IMR-90 (cell line): ENCODE data around the gene TAF10. TPM values are rescaled to one million over a fixed set of nuclear protein-coding genes. Genes with fewer than 3 reads are reported as not detected.
A peak's percentile ranks its signal among the peaks of the same experiment; 100 is the strongest.

Experiments used
- ATAC-seq: fragments of 200-7000 bp; cut with Tn5 transposase; 2 replicates; pipeline ENCODE4 v1.9.1; 2020; ENCODE audit warnings: low read depth, mild to moderate bottlenecking, moderate library complexity
- BruUV-seq: library from RNA; stranded (reverse); fragments of 400-500 nt; replicated peaks from 2 replicates; lab custom pipeline; 2021; lab: Mats Ljungman, UMichigan
- CTCF ChIA-PET: fragments of 300-600 bp; formaldehyde crosslinking; extraction: SDS; loops from one replicate; lab custom pipeline; 2021; ENCODE audit warnings: antibody characterized with exemption; lab: Yijun Ruan, JAX
- POLR2A ChIA-PET: fragments of 300-600 bp; sonication (Branson Sonifier 250); formaldehyde crosslinking; loops from one replicate; lab custom pipeline; 2022; ENCODE audit warnings: antibody characterized with exemption; ENCODE audit not compliant: unreplicated experiment; lab: Charles Lee
- DNase-seq: peaks from one replicate; pipeline ENCODE4 v3.0.0; 2013
- H2AFZ ChIP-seq: replicated peaks from 2 replicates; pipeline ENCODE3; 2013; ENCODE audit warnings: low read length, mild to moderate bottlenecking; ENCODE audit not compliant: poor library complexity
- H2AK5ac ChIP-seq: 2 replicates; pipeline ENCODE4 v1.6.1; 2013; ENCODE audit warnings: low read depth, low read length, inconsistent platforms
- H2AK9ac ChIP-seq: replicated peaks from 2 replicates; pipeline ENCODE3; 2013; ENCODE audit warnings: mild to moderate bottlenecking, low read depth, low read length, moderate library complexity; ENCODE audit not compliant: poor library complexity
- H2BK120ac ChIP-seq: 2 replicates; pipeline ENCODE4 v1.6.1; 2013; ENCODE audit warnings: low read depth, low read length, inconsistent platforms
- H2BK15ac ChIP-seq: 3 replicates; pipeline ENCODE4 v1.6.1; 2013; ENCODE audit warnings: low read depth, low read length, inconsistent platforms
- H2BK20ac ChIP-seq: 2 replicates; pipeline ENCODE4 v1.6.1; 2013; ENCODE audit warnings: low read depth, mild to moderate bottlenecking, inconsistent platforms, low read length, moderate library complexity
- H2BK5ac ChIP-seq: 2 replicates; pipeline ENCODE4 v1.6.1; 2013; ENCODE audit warnings: mild to moderate bottlenecking, low read depth, low read length, inconsistent platforms; ENCODE audit not compliant: poor library complexity, severe bottlenecking
- H3K14ac ChIP-seq: replicated peaks from 2 replicates; pipeline ENCODE4 v1.6.1; 2013; ENCODE audit warnings: low read depth, low read length, inconsistent platforms
- H3K18ac ChIP-seq: 2 replicates; pipeline ENCODE4 v1.6.1; 2013; ENCODE audit warnings: low read depth, low read length, control low read depth
- H3K23ac ChIP-seq: 2 replicates; pipeline ENCODE4 v1.6.1; 2013; ENCODE audit warnings: low read depth, low read length, inconsistent platforms
- H3K27ac ChIP-seq: 2 replicates; pipeline ENCODE4 v1.5.1; 2013; ENCODE audit warnings: mild to moderate bottlenecking, control low read depth, low read length; ENCODE audit not compliant: insufficient read depth
- H3K27me3 ChIP-seq: 2 replicates; pipeline ENCODE4 v1.6.1; 2013; ENCODE audit warnings: low read length; ENCODE audit not compliant: control insufficient read depth, insufficient read depth
- H3K36me3 ChIP-seq: 2 replicates; pipeline ENCODE4 v1.6.1; 2013; ENCODE audit warnings: low read length, mixed read lengths; ENCODE audit not compliant: control insufficient read depth, insufficient read depth
- H3K4ac ChIP-seq: 2 replicates; pipeline ENCODE4 v1.6.1; 2013; ENCODE audit warnings: low read depth, low read length, inconsistent platforms
- H3K4me1 ChIP-seq: 2 replicates; pipeline ENCODE4 v1.6.1; 2013; ENCODE audit warnings: low read length, mixed read lengths; ENCODE audit not compliant: control insufficient read depth, insufficient read depth
- H3K4me2 ChIP-seq: 2 replicates; pipeline ENCODE4 v1.6.1; 2013; ENCODE audit warnings: low read depth, mild to moderate bottlenecking, control low read depth, low read length, moderate library complexity
- H3K4me3 ChIP-seq: 2 replicates; pipeline ENCODE4 v1.5.1; 2013; ENCODE audit warnings: low read depth, mild to moderate bottlenecking, control low read depth, low read length, moderate library complexity; ENCODE audit not compliant: insufficient read depth
- H3K56ac ChIP-seq: 2 replicates; pipeline ENCODE4 v1.6.1; 2013; ENCODE audit warnings: low read length, inconsistent platforms; ENCODE audit not compliant: insufficient read depth; ENCODE audit errors: extremely low read depth
- H3K79me1 ChIP-seq, 2 experiments: 2 replicates each; pipeline ENCODE4 v1.6.1; 2013; ENCODE audit warnings: low read length in 2 of 2, inconsistent platforms in 1 of 2, low read depth in 1 of 2
- H3K9ac ChIP-seq: 2 replicates; pipeline ENCODE4 v1.6.1; 2013; ENCODE audit warnings: low read depth, low read length, control low read depth
- H3K9me1 ChIP-seq: 2 replicates; pipeline ENCODE4 v1.6.1; 2013; ENCODE audit warnings: low read length, inconsistent platforms; ENCODE audit not compliant: insufficient read depth
- H3K9me3 ChIP-seq: 2 replicates; pipeline ENCODE4 v1.6.1; 2013; ENCODE audit warnings: low read length; ENCODE audit not compliant: control insufficient read depth, insufficient read depth
- H4K20me1 ChIP-seq: 2 replicates; pipeline ENCODE4 v1.6.1; 2013; ENCODE audit warnings: low read length, inconsistent platforms; ENCODE audit not compliant: insufficient read depth
- H4K5ac ChIP-seq: 2 replicates; pipeline ENCODE4 v1.6.1; 2013; ENCODE audit warnings: mild to moderate bottlenecking, low read depth, low read length, control low read depth
- H4K8ac ChIP-seq, 2 experiments: 2 replicates each; pipeline ENCODE4 v1.6.1; 2013; ENCODE audit warnings: low read depth in 2 of 2, low read length in 2 of 2, control low read depth in 1 of 2, inconsistent platforms in 1 of 2
- H4K91ac ChIP-seq: 2 replicates; pipeline ENCODE4 v1.6.1; 2013; ENCODE audit warnings: low read depth, low read length, inconsistent platforms; ENCODE audit not compliant: insufficient read depth
- BHLHE40 ChIP-seq: fragments of 150-350 bp; IDR thresholded peaks from 2 replicates; pipeline ENCODE4 v1.6.1; 2016; ENCODE audit warnings: mild to moderate bottlenecking, low read depth, low read length
- MAZ ChIP-seq: IDR thresholded peaks from 2 replicates; pipeline ENCODE4 v1.6.1; 2012; ENCODE audit warnings: low read depth, mild to moderate bottlenecking, low read length, improper control_type of control experiment, moderate library complexity, borderline replicate concordance
- MXI1 ChIP-seq: IDR thresholded peaks from 2 replicates; pipeline ENCODE4 v1.6.1; 2012; ENCODE audit warnings: low read depth, mild to moderate bottlenecking, low read length, moderate library complexity, borderline replicate concordance
- NFE2L2 ChIP-seq: fragments of 150-350 bp; IDR thresholded peaks from 2 replicates; pipeline ENCODE4 v1.6.1; 2016; ENCODE audit warnings: low read depth, mild to moderate bottlenecking, low read length
- RAD21 ChIP-seq: IDR thresholded peaks from 2 replicates; pipeline ENCODE4 v1.6.1; 2012; ENCODE audit warnings: low read length, improper control_type of control experiment
- RCOR1 ChIP-seq: IDR thresholded peaks from 2 replicates; pipeline ENCODE4 v1.6.1; 2012; ENCODE audit warnings: mild to moderate bottlenecking, low read length, improper control_type of control experiment; ENCODE audit not compliant: insufficient replicate concordance
- RFX5 ChIP-seq: IDR thresholded peaks from 2 replicates; pipeline ENCODE4 v1.8.0; 2012; ENCODE audit warnings: low read depth, mild to moderate bottlenecking, low read length, moderate library complexity
- SMC3 ChIP-seq: fragments of 150-350 bp; IDR thresholded peaks from 2 replicates; pipeline ENCODE4 v1.6.1; 2016; ENCODE audit warnings: low read depth, mild to moderate bottlenecking, antibody characterized with exemption, low read length, moderate library complexity
- WGBS, 2 experiments: methylation state at CpG; one replicate each; pipeline versions ENCODE4 v1.1.5 to v1.1.7; 2013; ENCODE audit warnings: missing lambda C conversion rate in 2 of 2; ENCODE audit not compliant: insufficient read length in 1 of 2; ENCODE audit errors: extremely low coverage in 2 of 2; 5-methylcytosine and 5-hydroxymethylcytosine counted together
- dilution Hi-C: fragments of 300-500 bp; cut with HindIII; formaldehyde crosslinking; loops from one replicate; pipeline ENCODE4 v1.14.3; 2018; ENCODE audit warnings: low sequenced_read_pairs; ENCODE audit not compliant: unreplicated experiment
- in situ Hi-C: fragments of 300-500 bp; cut with MboI; formaldehyde crosslinking; loops from 3 replicates; pipeline ENCODE4 v1.14.3; 2019; ENCODE audit warnings: low sequenced_read_pairs, inconsistent platforms, mixed read lengths
- intact Hi-C: fragments of 100-400 bp; cut with micrococcal nuclease; formaldehyde crosslinking; loops from 2 replicates; pipeline ENCODE4 v1.10.0; 2022
- polyA plus RNA-seq, 3 experiments: library from polyadenylated mRNA; depleted of rRNA; stranded (reverse); fragments of >200 nt; gene quantifications; 2 replicates each; pipeline ENCODE4 v1.2.3, GENCODE V29; 2012; ENCODE audit warnings: low replicate concordance in 1 of 3
- total RNA-seq: library from RNA; depleted of rRNA; stranded (reverse); fragments of >200 nt; gene quantifications from 2 replicates; pipeline ENCODE4 v1.2.3, GENCODE V29; 2012
- TF ChIP-seq, protein P1 (sequence below): fragments of 150-350 bp; IDR thresholded peaks from 2 replicates; pipeline ENCODE4 v1.6.1; 2017; ENCODE audit warnings: mild to moderate bottlenecking, antibody characterized with exemption, low read length, low read depth
- TF ChIP-seq, protein P2 (sequence below): fragments of 150-350 bp; IDR thresholded peaks from 2 replicates; pipeline ENCODE4 v1.6.1; 2016; ENCODE audit warnings: low read depth, mild to moderate bottlenecking, low read length, moderate library complexity, borderline replicate concordance

The TAF10 gene
- total and polyA plus RNA-seq, 2 of the 4 experiments (the other 2 are of a cell fraction), result 18.6 to 132 TPM

DNA sequence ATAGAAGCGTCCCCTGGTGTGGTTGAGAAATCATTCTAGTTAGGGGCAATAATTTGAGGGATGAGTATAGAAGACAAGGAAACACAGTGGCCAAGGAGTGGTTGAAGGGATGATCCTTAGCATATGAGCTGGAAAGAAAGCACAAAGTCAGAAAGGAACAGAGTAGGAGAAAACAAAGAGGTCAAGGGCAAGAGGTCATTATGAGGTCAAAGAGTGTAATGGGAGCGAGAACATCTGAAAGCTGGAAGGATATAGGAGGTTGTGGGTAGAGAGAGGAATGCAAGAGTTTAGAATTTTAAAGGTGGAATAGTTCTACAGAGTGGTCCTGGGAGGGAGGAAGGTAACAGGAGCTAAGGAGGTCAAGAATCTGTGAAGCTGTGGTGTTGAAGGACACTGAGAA lies 41.6 kb upstream of the TAF10 start:
- ATAC-seq, result no peak
- Histone ChIP-seq H4K20me1 (0 out of 2 replicates have a peak, but pooled peaks cover 3% of the 10 kb centered on the region), H3K79me1 (peaks cover 3 to 21% of the 10 kb centered on the region in 2 experiments; a peak in 2 of 4 replicates), H2AK9ac (no peak overlapping the region), H3K9me1 (peaks cover 17% of the 10 kb centered on the region), H3K9me3 (no peaks in the 10 kb centered on the region), H3K27ac (no peak overlapping the region), H2BK15ac (no peak overlapping the region), H3K9ac (no peak overlapping the region), H3K4me3 (no peak overlapping the region), H3K4ac (no peak overlapping the region), H3K23ac (0 out of 2 replicates have a peak overlapping the region, but pooled peaks have one; percentile 60), H2AFZ (no peak overlapping the region), H2BK5ac (no peak overlapping the region), H3K18ac (no peak overlapping the region), H3K4me1 (peaks cover 5% of the 10 kb centered on the region), H3K4me2 (no peak overlapping the region), H3K56ac (no peak overlapping the region), H2BK120ac (no peak overlapping the region), H4K91ac (no peak overlapping the region), H4K5ac (no peak overlapping the region), H2AK5ac (no peak overlapping the region), H3K27me3 (peaks cover 16% of the 10 kb centered on the region), H4K8ac (no peak overlapping the region), H3K14ac (no peak overlapping the region), H3K36me3 (no peaks in the 10 kb centered on the region), H2BK20ac (no peak overlapping the region)
- in situ Hi-C loops (no loop called here), intact Hi-C loops (no loop called here), dilution Hi-C loops (no loop called here)
- BruUV-seq, result no TSS peak
- no peak for DNase-seq
- ChIA-PET POLR2A (no interaction called here), CTCF (no interaction called here)
- 87% methylated on average over 2 of the region's 2 CpGs; no CpG with 5 or more reads in 1 of the 2 experiments for whole genome bisulfite sequencing, 2 experiments
- no peak for TF ChIP-seq RAD21
- TF ChIP-seq BHLHE40, result no peak
- no peak for TF ChIP-seq RFX5
- TF ChIP-seq NFE2L2, result no peak
- TF ChIP-seq, protein P1, sequence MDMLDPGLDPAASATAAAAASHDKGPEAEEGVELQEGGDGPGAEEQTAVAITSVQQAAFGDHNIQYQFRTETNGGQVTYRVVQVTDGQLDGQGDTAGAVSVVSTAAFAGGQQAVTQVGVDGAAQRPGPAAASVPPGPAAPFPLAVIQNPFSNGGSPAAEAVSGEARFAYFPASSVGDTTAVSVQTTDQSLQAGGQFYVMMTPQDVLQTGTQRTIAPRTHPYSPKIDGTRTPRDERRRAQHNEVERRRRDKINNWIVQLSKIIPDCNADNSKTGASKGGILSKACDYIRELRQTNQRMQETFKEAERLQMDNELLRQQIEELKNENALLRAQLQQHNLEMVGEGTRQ, result no peak
- TF ChIP-seq, protein P2, sequence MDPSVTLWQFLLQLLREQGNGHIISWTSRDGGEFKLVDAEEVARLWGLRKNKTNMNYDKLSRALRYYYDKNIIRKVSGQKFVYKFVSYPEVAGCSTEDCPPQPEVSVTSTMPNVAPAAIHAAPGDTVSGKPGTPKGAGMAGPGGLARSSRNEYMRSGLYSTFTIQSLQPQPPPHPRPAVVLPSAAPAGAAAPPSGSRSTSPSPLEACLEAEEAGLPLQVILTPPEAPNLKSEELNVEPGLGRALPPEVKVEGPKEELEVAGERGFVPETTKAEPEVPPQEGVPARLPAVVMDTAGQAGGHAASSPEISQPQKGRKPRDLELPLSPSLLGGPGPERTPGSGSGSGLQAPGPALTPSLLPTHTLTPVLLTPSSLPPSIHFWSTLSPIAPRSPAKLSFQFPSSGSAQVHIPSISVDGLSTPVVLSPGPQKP, result no peak
- TF ChIP-seq RCOR1, result no peak
- no peak for TF ChIP-seq MXI1
- no peak for TF ChIP-seq MAZ
- TF ChIP-seq SMC3, result no peak
